ENCODE data around the gene FAM184B. TPM values are rescaled to one million over a fixed set of nuclear protein-coding genes. Genes with fewer than 3 reads are reported as not detected.

The FAM184B gene
- total RNA-seq, 1 experiment from 2014 or later = 0.17 TPM

GRCh38 chr4:17781300-17782287 lies at the start of gene FAM184B (continued):
- peak; percentile 97 for TF ChIP-seq ARID4B (CRISPR knock-in tag; IDR thresholded peaks at IDR 0.05; ENCODE audit: borderline replicate concordance)
- TF ChIP-seq, protein P1, sequence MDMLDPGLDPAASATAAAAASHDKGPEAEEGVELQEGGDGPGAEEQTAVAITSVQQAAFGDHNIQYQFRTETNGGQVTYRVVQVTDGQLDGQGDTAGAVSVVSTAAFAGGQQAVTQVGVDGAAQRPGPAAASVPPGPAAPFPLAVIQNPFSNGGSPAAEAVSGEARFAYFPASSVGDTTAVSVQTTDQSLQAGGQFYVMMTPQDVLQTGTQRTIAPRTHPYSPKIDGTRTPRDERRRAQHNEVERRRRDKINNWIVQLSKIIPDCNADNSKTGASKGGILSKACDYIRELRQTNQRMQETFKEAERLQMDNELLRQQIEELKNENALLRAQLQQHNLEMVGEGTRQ (CRISPR knock-in tag; IDR thresholded peaks at IDR 0.05) = peak; percentile 71
- peak; percentile 78; the same call in 1 of the 2 replicates for TF ChIP-seq ZBTB21 (CRISPR knock-in tag; IDR thresholded peaks at IDR 0.05; ENCODE audit: borderline replicate concordance)
- 0 out of 2 replicates have a peak, but pooled peaks have one; percentile 20 for TF ChIP-seq NFYB (CRISPR knock-in tag; conservative IDR thresholded peaks at IDR 0.05; ENCODE audit: low read depth)
- peak; percentile 54; the same call in 1 of the 2 replicates for TF ChIP-seq E2F4 (CRISPR knock-in tag; IDR thresholded peaks at IDR 0.05; ENCODE audit: borderline replicate concordance, low read depth)
- TF ChIP-seq, protein P2, sequence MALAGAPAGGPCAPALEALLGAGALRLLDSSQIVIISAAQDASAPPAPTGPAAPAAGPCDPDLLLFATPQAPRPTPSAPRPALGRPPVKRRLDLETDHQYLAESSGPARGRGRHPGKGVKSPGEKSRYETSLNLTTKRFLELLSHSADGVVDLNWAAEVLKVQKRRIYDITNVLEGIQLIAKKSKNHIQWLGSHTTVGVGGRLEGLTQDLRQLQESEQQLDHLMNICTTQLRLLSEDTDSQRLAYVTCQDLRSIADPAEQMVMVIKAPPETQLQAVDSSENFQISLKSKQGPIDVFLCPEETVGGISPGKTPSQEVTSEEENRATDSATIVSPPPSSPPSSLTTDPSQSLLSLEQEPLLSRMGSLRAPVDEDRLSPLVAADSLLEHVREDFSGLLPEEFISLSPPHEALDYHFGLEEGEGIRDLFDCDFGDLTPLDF (CRISPR knock-in tag; IDR thresholded peaks at IDR 0.05) = peak; percentile 86; the same call in 1 of the 2 replicates
- TF ChIP-seq ZBTB43 (CRISPR knock-in tag; IDR thresholded peaks at IDR 0.05) = peak; percentile 85
- TF ChIP-seq OVOL2 (CRISPR knock-in tag; IDR thresholded peaks at IDR 0.05; ENCODE audit: borderline replicate concordance) = no peak
- TF ChIP-seq, protein P3, sequence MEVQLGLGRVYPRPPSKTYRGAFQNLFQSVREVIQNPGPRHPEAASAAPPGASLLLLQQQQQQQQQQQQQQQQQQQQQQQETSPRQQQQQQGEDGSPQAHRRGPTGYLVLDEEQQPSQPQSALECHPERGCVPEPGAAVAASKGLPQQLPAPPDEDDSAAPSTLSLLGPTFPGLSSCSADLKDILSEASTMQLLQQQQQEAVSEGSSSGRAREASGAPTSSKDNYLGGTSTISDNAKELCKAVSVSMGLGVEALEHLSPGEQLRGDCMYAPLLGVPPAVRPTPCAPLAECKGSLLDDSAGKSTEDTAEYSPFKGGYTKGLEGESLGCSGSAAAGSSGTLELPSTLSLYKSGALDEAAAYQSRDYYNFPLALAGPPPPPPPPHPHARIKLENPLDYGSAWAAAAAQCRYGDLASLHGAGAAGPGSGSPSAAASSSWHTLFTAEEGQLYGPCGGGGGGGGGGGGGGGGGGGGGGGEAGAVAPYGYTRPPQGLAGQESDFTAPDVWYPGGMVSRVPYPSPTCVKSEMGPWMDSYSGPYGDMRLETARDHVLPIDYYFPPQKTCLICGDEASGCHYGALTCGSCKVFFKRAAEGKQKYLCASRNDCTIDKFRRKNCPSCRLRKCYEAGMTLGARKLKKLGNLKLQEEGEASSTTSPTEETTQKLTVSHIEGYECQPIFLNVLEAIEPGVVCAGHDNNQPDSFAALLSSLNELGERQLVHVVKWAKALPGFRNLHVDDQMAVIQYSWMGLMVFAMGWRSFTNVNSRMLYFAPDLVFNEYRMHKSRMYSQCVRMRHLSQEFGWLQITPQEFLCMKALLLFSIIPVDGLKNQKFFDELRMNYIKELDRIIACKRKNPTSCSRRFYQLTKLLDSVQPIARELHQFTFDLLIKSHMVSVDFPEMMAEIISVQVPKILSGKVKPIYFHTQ (CRISPR knock-in tag; IDR thresholded peaks at IDR 0.05) = no peak
- TF ChIP-seq, protein P4, sequence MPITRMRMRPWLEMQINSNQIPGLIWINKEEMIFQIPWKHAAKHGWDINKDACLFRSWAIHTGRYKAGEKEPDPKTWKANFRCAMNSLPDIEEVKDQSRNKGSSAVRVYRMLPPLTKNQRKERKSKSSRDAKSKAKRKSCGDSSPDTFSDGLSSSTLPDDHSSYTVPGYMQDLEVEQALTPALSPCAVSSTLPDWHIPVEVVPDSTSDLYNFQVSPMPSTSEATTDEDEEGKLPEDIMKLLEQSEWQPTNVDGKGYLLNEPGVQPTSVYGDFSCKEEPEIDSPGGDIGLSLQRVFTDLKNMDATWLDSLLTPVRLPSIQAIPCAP (CRISPR knock-in tag; IDR thresholded peaks at IDR 0.05) = peak; percentile 76
- TF ChIP-seq, protein P5, sequence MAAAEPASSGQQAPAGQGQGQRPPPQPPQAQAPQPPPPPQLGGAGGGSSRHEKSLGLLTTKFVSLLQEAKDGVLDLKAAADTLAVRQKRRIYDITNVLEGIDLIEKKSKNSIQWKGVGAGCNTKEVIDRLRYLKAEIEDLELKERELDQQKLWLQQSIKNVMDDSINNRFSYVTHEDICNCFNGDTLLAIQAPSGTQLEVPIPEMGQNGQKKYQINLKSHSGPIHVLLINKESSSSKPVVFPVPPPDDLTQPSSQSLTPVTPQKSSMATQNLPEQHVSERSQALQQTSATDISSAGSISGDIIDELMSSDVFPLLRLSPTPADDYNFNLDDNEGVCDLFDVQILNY (CRISPR knock-in tag; IDR thresholded peaks at IDR 0.05) = peak; percentile 75; the same call in 1 of the 2 replicates
- TF ChIP-seq, protein P6, sequence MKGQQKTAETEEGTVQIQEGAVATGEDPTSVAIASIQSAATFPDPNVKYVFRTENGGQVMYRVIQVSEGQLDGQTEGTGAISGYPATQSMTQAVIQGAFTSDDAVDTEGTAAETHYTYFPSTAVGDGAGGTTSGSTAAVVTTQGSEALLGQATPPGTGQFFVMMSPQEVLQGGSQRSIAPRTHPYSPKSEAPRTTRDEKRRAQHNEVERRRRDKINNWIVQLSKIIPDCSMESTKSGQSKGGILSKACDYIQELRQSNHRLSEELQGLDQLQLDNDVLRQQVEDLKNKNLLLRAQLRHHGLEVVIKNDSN (CRISPR knock-in tag; IDR thresholded peaks at IDR 0.05) = peak; percentile 73; the same call in 1 of the 2 replicates
- peak; percentile 72; the same call in 1 of the 2 replicates for TF ChIP-seq MLX (CRISPR knock-in tag; IDR thresholded peaks at IDR 0.05)
- TF ChIP-seq CREB1 (CRISPR knock-in tag; IDR thresholded peaks at IDR 0.05) = 0 out of 2 replicates have a peak, but pooled peaks have one; percentile 30
- no peak; the same call in 1 of the 2 replicates for TF ChIP-seq TCF7 (CRISPR knock-in tag; IDR thresholded peaks at IDR 0.05; ENCODE audit: low read depth)
- TF ChIP-seq ZNF396 (CRISPR knock-in tag; IDR thresholded peaks at IDR 0.05; ENCODE audit: borderline replicate concordance) = no peak
- TF ChIP-seq, protein P7, sequence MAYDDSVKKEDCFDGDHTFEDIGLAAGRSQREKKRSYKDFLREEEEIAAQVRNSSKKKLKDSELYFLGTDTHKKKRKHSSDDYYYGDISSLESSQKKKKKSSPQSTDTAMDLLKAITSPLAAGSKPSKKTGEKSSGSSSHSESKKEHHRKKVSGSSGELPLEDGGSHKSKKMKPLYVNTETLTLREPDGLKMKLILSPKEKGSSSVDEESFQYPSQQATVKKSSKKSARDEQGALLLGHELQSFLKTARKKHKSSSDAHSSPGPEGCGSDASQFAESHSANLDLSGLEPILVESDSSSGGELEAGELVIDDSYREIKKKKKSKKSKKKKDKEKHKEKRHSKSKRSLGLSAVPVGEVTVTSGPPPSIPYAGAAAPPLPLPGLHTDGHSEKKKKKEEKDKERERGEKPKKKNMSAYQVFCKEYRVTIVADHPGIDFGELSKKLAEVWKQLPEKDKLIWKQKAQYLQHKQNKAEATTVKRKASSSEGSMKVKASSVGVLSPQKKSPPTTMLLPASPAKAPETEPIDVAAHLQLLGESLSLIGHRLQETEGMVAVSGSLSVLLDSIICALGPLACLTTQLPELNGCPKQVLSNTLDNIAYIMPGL (CRISPR knock-in tag; IDR thresholded peaks at IDR 0.05) = peak; percentile 79
- TF ChIP-seq TP53 (CRISPR knock-in tag; IDR thresholded peaks at IDR 0.05) = peak; percentile 72; the same call in 1 of the 2 replicates

Measured in WTC11 (cell line).